Uterus (tissue), 2 donors: ENCODE results near the gene SLAMF8.

Experiments
- POLR2A ChIP-seq, 2 donors: fragments of 450-650 bp; IDR thresholded peaks; one replicate each; pipeline ENCODE4 v1.6.1; 2016; ENCODE audit warnings: antibody characterized with exemption in 2 of 2, mild to moderate bottlenecking in 1 of 2, moderate library complexity in 1 of 2
- TF ChIP-seq, protein P1 (sequence below), 4 experiments: fragments of 200-600 bp in 2 of 4; fragments of 450-650 bp in 2 of 4; sonication (generic) in 2 of 4; IDR thresholded peaks; one replicate each; pipeline ENCODE4 v1.5.1; 2016 to 2019; ENCODE audit warnings: antibody characterized with exemption in 4 of 4, mild to moderate bottlenecking in 2 of 4, moderate library complexity in 1 of 4

DNA sequence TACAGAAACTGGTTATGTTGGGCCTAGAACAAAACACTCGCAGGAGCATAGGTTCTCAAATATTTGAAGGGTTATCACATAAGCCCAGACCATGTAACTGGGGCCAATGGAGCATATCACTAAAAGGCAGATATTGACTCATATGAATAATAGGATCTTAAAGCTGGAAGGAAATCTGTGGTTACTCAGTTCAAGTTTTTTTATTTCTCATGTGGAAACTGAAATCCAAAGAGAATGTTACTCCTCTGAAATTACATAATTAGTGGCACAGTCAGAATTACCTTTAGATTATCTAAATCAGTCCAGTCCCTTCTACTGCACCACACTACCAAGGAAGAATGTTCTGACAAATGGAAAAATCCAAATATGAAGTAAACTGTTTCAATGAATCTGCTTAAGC lies 12.0 kb downstream of the SLAMF8 start:
- TF ChIP-seq POLR2A (IDR thresholded peaks at IDR 0.05) = no peak
- TF ChIP-seq, protein P1, sequence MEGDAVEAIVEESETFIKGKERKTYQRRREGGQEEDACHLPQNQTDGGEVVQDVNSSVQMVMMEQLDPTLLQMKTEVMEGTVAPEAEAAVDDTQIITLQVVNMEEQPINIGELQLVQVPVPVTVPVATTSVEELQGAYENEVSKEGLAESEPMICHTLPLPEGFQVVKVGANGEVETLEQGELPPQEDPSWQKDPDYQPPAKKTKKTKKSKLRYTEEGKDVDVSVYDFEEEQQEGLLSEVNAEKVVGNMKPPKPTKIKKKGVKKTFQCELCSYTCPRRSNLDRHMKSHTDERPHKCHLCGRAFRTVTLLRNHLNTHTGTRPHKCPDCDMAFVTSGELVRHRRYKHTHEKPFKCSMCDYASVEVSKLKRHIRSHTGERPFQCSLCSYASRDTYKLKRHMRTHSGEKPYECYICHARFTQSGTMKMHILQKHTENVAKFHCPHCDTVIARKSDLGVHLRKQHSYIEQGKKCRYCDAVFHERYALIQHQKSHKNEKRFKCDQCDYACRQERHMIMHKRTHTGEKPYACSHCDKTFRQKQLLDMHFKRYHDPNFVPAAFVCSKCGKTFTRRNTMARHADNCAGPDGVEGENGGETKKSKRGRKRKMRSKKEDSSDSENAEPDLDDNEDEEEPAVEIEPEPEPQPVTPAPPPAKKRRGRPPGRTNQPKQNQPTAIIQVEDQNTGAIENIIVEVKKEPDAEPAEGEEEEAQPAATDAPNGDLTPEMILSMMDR (IDR thresholded peaks at IDR 0.05) = no peak
